H1 (cell line): ENCODE measurements around the gene CP.

Experiments
- BRCA1 ChIP-seq: IDR thresholded peaks from 2 replicates; pipeline ENCODE4 v1.6.1; 2012; ENCODE audit warnings: low read depth, low read length, improper control_type of control experiment
- EZH2 ChIP-seq: fragments of 200-600 bp; sonication (generic); IDR thresholded peaks from 2 replicates; pipeline ENCODE4 v1.7.1; 2012; ENCODE audit warnings: low read depth, mild to moderate bottlenecking, moderate library complexity, low read length, inconsistent platforms; ENCODE audit not compliant: severe bottlenecking
- NANOG ChIP-seq: IDR thresholded peaks from 2 replicates; pipeline ENCODE4 v1.6.1; 2011; ENCODE audit warnings: low read length, low read depth, mild to moderate bottlenecking, inconsistent platforms; ENCODE audit not compliant: insufficient read depth, poor library complexity, severe bottlenecking
- POU5F1 ChIP-seq: IDR thresholded peaks from 2 replicates; pipeline ENCODE4 v1.6.1; 2011; ENCODE audit warnings: low read depth, mild to moderate bottlenecking, low read length, moderate library complexity
- SAP30 ChIP-seq: fragments of 300-600 bp; sonication (generic); IDR thresholded peaks from 2 replicates; pipeline ENCODE4 v1.7.1; 2012; ENCODE audit warnings: low read length, moderate library complexity, mild to moderate bottlenecking, inconsistent platforms; ENCODE audit not compliant: insufficient read depth, insufficient replicate concordance
- SIX5 ChIP-seq: IDR thresholded peaks from 2 replicates; pipeline ENCODE4 v1.6.1; 2011; ENCODE audit warnings: mild to moderate bottlenecking, low read depth, low read length
- TF ChIP-seq, protein P1 (sequence below): IDR thresholded peaks from 2 replicates; pipeline ENCODE4 v1.6.1; 2012; ENCODE audit warnings: inconsistent platforms

DNA sequence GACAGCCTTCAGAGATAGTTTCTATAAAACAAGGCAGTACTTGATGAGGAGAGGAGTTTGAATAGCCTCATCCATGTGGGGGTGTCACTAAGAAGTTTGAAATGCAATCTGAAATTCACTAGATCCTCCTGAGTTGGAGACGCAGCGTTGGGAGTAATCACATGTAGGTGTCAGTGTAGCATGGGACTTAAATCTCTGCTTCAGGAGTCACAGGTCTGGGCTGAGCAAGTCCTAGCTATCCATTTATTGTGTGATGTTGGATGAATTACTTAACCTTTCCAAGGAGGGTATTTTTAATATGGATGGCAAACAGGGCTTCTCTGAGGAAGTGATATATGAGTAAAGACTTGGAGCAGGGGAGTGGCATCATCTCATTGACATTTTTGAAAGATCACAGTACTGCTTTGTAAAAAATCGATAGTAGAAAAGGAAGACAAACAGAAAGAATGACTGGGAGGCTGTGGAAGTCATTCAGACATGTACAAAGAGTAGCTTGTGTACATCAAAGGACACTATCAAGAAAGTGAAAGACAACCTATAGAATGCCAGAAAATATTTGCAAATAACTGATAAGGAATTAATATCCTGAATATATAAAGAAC is 17.1 kb downstream of the CP start:
- TF ChIP-seq, protein P1, sequence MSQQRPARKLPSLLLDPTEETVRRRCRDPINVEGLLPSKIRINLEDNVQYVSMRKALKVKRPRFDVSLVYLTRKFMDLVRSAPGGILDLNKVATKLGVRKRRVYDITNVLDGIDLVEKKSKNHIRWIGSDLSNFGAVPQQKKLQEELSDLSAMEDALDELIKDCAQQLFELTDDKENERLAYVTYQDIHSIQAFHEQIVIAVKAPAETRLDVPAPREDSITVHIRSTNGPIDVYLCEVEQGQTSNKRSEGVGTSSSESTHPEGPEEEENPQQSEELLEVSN: no peak
- TF ChIP-seq POU5F1 (no peak), SIX5 (no peak), EZH2 (no peak), BRCA1 (no peak), NANOG (no peak), SAP30 (no peak)
